ENCODE measurements around the gene OLFM2. TPM values are rescaled to one million over a fixed set of nuclear protein-coding genes. Genes with fewer than 3 reads are reported as not detected.
"Not testable (repeated sequence)": the region's sequence is repeated elsewhere in the genome, so short reads cannot be mapped to it uniquely, and the experiment has no call there.

OLFM2 gene
- total and polyA plus RNA-seq, 4 donors: 0.49 to 28.9 (median 2.3) TPM

GRCh38 chr19:9922782-9923379, 13.4 kb downstream of the OLFM2 start:
- not testable (repeated sequence) for H3K4me1 ChIP-seq (ENCODE audit: control insufficient read depth in 4 of 4, insufficient read depth in 4 of 4, low read length in 3 of 4); H3K27me3 ChIP-seq (ENCODE audit: control insufficient read depth in 4 of 4, insufficient read depth in 4 of 4, low read length in 3 of 4); DNase-seq (ENCODE audit: low spot score); H3K9me3 ChIP-seq (ENCODE audit: control insufficient read depth in 4 of 4, low read length in 3 of 4); H3K4me3 ChIP-seq (ENCODE audit: low read depth in 1 of 3, low read length in 3 of 3); H3K36me3 ChIP-seq (ENCODE audit: control insufficient read depth in 4 of 4, insufficient read depth in 3 of 4, low read depth in 1 of 4, low read length in 3 of 4); H3K9ac ChIP-seq (ENCODE audit: low read depth in 1 of 2, low read length in 2 of 2); H3K27ac ChIP-seq (ENCODE audit: low read depth in 1 of 2, low read length in 2 of 2)
- TF ChIP-seq YY1 (IDR thresholded peaks at IDR 0.05): peak; percentile 50
- peak in 1 of 2 donors; percentile 79 for TF ChIP-seq JUND (IDR thresholded peaks at IDR 0.05)
- peak in 1 of 2 donors; percentile 21 for TF ChIP-seq EGR1 (IDR thresholded peaks at IDR 0.05; ENCODE audit: low read depth in 2 of 2)
- peak; percentile 14 for TF ChIP-seq FOXA2 (IDR thresholded peaks at IDR 0.05)
- peak; percentile 46 for TF ChIP-seq FOXA1 (IDR thresholded peaks at IDR 0.05)
- TF ChIP-seq HNF4A (conservative IDR thresholded peaks at IDR 0.05): peak in 1 of 2 donors; percentile 47
- peak; percentile 55 to 87 for TF ChIP-seq RXRA (IDR thresholded peaks at IDR 0.05)
- 59% methylated on average over 5 of the region's 5 CpGs for WGBS

- Histone ChIP-seq H3K9me3 (ENCODE audit: control insufficient read depth in 4 of 4, low read length in 3 of 4) (no peaks in the 10 kb centered on the region), H3K27ac (ENCODE audit: low read depth in 1 of 2, low read length in 2 of 2) (no peak overlapping the region), H3K9ac (ENCODE audit: low read depth in 1 of 2, low read length in 2 of 2) (no peak overlapping the region), H3K36me3 (ENCODE audit: control insufficient read depth in 4 of 4, insufficient read depth in 3 of 4, low read depth in 1 of 4, low read length in 3 of 4) (no peaks in the 10 kb centered on the region), H3K27me3 (ENCODE audit: control insufficient read depth in 4 of 4, insufficient read depth in 4 of 4, low read length in 3 of 4) (no peaks in the 10 kb centered on the region), H3K4me1 (ENCODE audit: control insufficient read depth in 4 of 4, insufficient read depth in 4 of 4, low read length in 3 of 4) (peaks cover 2 to 17% (median 9%) of the 10 kb centered on the region in 4 donors), H3K4me3 (ENCODE audit: low read depth in 1 of 3, low read length in 3 of 3) (no peak overlapping the region)
- 17% methylated on average over 3 of the region's 3 CpGs for WGBS
- DNase-seq (ENCODE audit: low spot score): no peak
- TF ChIP-seq ZBTB33 (IDR thresholded peaks at IDR 0.05): no peak
- TF ChIP-seq RAD21 (IDR thresholded peaks at IDR 0.05): peak in 1 of 2 donors; percentile 15
- TF ChIP-seq REST (IDR thresholded peaks at IDR 0.05): no peak
- TF ChIP-seq YY1 (IDR thresholded peaks at IDR 0.05): peak; percentile 14
Observed at GRCh38 chr19:9917321-9917720, 19.0 kb downstream of the OLFM2 start.

- H3K9ac ChIP-seq (ENCODE audit: low read depth in 1 of 2, low read length in 2 of 2): no peak overlapping the region
- H3K4me3 ChIP-seq (ENCODE audit: low read depth in 1 of 3, low read length in 3 of 3): no peak overlapping the region
- H3K27ac ChIP-seq (ENCODE audit: low read depth in 1 of 2, low read length in 2 of 2): no peak overlapping the region
- no peaks in the 10 kb centered on the region for H3K36me3 ChIP-seq (ENCODE audit: control insufficient read depth in 4 of 4, insufficient read depth in 3 of 4, low read depth in 1 of 4, low read length in 3 of 4)
- H3K4me1 ChIP-seq (ENCODE audit: control insufficient read depth in 4 of 4, insufficient read depth in 4 of 4, low read length in 3 of 4): peaks cover 2 to 17% (median 9%) of the 10 kb centered on the region in 4 donors
- H3K9me3 ChIP-seq (ENCODE audit: control insufficient read depth in 4 of 4, low read length in 3 of 4): no peaks in the 10 kb centered on the region
- 58% methylated on average over 6 of the region's 6 CpGs for WGBS
- no peaks in the 10 kb centered on the region for H3K27me3 ChIP-seq (ENCODE audit: control insufficient read depth in 4 of 4, insufficient read depth in 4 of 4, low read length in 3 of 4)
- no peak for DNase-seq (ENCODE audit: low spot score)
- TF ChIP-seq HNF4A (conservative IDR thresholded peaks at IDR 0.05) (no peak), TAF1 (conservative IDR thresholded peaks at IDR 0.05) (no peak), JUND (IDR thresholded peaks at IDR 0.05) (no peak), FOXA1 (IDR thresholded peaks at IDR 0.05) (no peak), EGR1 (IDR thresholded peaks at IDR 0.05; ENCODE audit: low read depth in 2 of 2) (no peak), REST (IDR thresholded peaks at IDR 0.05) (no peak), RAD21 (IDR thresholded peaks at IDR 0.05) (no peak), ATF3 (IDR thresholded peaks at IDR 0.05) (no peak), MAX (IDR thresholded peaks at IDR 0.05) (no peak), RXRA (IDR thresholded peaks at IDR 0.05) (no peak), FOXA2 (IDR thresholded peaks at IDR 0.05) (no peak), NR2F2 (IDR thresholded peaks at IDR 0.05) (no peak), CTCF (IDR thresholded peaks at IDR 0.05; ENCODE audit: low read depth, low read length, missing input control) (no peak), YY1 (IDR thresholded peaks at IDR 0.05) (no peak)
Observed at GRCh38 chr19:9916719-9917118, 19.6 kb downstream of the OLFM2 start.
